Measurements from ENCODE around the gene SCN2B.

- no peak for TF ChIP-seq CTCF (conservative IDR thresholded peaks at IDR 0.05; ENCODE audit: low read depth, low read length)
- TF ChIP-seq EZH2 (IDR thresholded peaks at IDR 0.05; ENCODE audit: borderline replicate concordance, low read depth, low read length, poor library complexity, severe bottlenecking), result no peak
Observed at GRCh38 chr11:118133816-118134215, 42.6 kb downstream of the SCN2B start.

Data from A673 (cell line).